GM21390 (cell line): ENCODE data around the gene PDC.
A peak's percentile ranks its signal among the peaks of the same experiment; 100 is the strongest.

Experiments
- ATAC-seq: cut with Tn5 transposase; IDR thresholded peaks from one replicate; pipeline ENCODE4 v1.9.1; 2021; ENCODE audit not compliant: unreplicated experiment

The PDC gene

DNA sequence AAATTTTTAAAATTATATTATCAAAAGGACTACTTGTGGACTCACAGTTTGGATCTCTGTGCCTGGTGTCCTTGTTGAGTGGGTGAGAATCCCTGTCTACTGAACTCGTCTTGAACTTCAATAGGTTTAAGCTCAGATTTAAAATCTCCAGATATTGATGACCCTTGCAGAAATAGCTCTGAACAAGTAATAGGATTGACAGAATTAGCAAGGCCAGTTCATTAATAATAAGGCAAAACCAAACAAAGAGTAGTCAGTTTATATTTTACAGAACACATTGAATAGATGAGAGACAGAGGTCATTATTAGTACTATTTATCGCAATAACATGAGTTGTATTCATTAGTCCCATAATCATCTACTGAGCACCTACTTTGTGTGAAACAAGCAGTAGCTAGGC lies at the start of gene PDC:
PDC (minus strand) TSS at position 101 of the 400 bp plus-strand sequence. CDS start 11,655 bp downstream, outside the sequence.
- no peak for ATAC-seq

DNA sequence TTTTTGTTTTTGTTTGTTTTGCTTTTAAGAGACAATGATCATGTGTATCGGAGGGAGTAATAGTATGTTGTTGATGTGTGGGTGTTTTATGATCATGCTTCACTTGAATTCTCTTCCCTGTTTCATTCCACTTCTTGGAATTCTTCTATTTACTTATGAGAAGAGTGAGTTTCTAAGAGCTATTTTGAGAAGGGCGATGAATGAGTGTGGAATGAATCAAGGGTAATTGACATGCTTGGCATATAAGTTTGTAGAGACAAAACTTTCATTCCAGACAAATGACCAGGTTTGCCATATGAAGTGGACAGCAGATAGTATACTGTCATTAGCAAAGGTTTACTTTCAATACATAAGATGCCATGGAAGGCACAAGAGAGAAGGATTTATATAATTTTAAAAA lies 42.3 kb upstream of the PDC start:
- no peak for ATAC-seq

DNA sequence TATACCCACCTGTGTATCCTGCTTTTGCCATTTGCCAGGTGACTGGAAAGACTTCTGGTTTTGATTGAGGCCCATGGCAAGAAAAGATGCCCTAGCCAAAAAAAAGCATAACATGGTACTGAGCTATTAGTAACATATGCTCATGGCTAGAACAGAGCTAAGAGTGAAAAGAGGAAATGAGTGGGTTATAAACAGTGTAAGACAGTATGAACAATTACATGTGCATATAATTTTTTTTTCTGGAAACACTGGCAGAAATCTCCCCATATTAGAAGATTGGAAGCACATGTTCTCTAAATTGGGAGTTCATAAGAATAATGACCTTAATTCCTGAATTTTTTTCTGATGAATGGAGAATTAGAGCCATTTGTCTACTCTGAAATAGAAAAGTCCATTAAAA lies 41.2 kb upstream of the PDC start:
- ATAC-seq = peak; percentile 52

DNA sequence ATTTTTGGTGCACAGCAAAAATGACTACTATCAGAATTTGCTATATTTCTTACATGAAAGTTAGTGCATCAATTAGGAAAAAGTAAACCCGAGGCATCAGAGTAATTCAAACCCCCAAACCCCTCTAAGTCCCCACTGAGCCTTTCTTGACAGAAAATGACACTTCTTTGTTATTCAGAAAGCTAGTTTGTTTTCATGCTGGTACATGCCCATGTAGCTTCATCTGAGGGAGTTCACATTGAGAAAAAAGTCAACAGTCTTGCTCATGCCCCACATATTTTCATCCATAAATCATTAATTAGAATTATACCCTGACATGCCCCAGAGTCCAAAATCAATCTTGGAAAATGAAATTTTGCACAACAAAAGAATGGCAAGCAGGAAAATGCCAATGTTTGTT lies 39.9 kb upstream of the PDC start:
- no peak for ATAC-seq

DNA sequence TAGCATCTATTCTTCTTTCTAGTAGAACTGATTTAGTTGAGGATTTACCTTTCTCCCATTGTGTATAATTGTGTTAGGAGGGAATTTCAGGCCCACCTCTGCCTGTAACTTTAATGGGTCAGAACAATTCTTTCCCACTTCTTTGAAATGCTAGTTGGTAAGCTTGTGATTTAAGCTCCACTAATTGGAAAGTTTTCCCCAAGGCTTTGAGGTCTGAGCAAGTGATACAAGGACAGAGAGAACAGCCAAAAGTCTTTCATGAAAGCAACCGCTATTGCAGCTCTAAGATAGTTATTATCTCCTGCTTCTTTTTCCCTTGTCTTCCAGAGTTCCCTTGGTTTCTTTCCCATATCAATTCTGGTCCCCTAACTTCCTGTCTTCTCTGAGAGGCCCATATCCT lies 38.7 kb upstream of the PDC start:
- no peak for ATAC-seq

DNA sequence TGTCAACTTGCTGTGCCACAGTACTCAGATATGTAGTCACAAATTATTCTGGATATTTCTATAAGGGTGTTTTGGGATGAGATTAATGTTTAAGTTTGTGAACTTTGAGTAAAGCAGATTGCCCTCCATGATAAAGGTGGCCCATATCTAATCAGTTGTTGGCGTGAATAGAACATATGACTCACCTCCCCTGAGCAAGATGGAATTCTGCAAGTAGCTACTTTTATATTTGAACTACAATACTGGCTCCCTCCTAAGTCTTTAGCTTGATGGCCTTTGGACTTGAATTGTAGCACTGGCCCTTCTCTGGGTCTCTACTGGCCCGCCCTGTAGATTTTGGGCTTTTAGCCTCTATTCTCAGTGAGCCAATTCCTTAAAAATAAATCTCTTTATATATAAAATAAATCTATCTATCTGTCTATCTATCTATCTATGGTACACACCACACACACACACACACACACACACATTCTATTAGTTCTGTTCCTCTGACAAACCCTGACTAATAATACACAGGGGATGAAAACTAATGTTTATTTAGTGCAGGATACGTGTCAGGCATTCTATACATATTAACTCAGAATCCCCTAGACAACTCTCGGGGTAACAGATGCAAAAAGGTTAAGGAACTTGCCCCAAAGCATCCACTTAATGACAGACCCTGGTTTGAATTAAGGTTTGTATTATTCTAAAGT lies 37.9 kb upstream of the PDC start:
- no peak for ATAC-seq

DNA sequence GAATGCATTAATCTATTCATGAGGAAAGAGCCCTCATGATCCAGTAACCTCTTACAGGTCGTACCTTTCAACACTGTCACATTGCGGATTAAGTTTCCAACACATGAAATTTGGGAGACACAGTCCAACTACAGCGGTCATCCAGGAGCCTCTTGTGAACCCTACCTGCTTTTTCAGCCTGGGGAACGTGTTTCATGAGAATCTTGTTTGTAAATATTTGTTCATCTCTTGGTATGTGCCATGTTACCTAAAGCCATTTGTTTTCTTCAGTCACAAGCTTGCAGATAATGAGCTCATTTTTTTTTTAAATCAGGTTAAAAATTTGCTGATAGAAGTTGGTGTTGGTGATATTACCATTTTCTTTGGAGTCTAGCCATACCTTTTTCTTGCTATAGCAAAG lies 37.2 kb upstream of the PDC start:
- ATAC-seq = no peak

DNA sequence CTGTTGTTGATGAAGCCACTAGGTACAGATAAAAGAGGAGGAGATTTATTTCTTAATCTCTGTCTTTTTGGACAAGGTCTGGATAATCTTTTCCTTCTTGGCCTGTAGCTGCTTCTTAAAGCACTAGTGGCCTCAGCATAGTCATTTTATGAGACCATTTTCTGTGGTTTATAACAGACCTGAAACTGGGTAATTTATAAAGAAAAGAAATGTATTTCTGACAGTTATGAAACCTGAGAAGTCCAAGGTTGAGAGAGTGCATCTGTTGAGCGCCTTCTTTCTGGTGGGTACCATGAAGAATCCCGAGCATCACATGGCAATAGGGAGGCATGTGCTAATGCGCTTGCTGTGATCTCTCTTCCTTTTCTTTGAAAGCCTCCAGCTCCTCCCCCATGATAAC lies 36.7 kb upstream of the PDC start:
- ATAC-seq = peak; percentile 43

DNA sequence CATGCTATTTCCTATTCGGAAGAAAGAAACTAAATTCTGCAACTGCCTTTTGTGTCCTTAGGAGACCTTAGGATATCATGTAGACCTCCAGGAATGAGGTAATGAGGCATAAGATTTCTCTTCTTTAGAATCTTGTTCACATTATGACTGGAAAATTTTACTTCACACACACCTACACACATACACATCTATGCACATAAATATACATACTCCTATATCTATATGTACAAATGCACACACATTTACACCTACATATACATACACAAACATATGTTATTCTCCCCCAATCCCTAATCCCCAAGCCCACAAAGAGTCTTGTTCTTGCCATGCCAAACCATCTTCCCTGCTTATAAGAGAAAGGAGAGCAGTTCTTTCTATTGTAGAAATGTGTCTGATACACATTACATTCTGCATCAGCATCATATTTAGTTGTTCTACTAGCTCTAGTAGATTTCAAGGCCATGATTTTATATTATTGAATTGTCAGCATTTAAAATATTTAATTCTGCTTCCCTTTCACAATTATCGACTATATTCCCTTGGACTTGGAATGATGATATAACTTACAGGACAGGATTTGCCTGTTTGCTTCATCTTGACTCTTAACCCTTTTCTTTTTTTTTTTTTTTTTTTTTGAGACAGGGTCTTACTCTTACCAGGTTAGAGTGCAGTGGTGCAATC lies 35.4 kb upstream of the PDC start:
- ATAC-seq = no peak

DNA sequence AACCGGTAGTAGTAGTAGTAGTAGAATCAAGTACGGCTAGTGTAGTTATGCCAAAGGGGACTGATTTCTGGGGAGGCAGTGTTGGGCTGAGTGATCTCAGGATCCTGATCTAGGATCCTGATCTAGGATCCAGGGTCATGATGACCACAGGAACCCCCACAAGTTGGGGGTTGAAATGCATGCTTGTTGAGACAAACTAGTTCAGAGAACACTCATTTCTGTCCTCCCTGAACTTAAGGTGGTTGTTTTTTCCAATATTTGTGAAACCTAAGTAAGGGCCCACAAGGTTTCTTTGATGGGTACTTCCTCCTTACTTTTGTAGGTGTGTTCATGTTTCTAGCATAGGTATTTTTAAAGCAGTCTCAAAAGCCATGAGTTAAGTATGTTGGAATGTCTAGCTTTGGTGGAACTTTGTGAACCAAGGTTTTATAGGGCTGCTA lies 33.9 kb upstream of the PDC start:
- peak; percentile 51 for ATAC-seq

DNA sequence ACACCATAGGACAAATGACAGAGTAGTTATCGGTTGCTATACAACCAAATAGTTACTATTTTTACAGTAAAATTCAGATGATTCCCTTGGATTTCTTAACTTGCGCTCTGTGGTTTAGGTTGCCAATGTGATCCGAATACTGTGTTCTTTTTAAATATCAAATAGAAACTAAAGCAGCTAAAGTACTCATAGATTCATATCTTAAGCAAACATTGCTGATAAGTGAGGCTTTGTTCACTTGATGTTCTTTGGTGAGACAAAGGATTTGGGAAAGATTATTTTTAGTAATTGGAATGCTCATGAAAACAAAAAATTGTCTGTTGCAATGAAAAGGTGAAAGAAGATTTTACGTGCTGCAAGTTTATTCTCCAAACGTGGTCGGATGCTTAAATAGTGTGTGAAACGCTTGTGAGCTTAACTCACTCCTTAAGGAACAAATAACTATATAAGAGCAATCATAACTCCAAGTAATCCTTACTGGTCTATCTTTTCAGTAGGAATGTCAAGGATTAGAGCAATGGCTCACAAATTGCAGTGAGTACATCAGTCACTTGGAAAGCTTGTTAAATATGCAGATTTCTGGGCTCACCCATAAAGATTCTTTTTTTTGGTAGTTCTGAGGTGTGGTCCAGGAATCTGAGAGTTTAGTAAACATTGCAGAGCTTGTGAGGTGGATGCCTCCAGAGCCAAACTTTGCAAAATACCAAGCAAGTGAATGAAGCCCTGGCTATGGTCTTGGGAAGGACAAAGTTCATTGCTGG lies 31.8 kb upstream of the PDC start:
- ATAC-seq = no peak

DNA sequence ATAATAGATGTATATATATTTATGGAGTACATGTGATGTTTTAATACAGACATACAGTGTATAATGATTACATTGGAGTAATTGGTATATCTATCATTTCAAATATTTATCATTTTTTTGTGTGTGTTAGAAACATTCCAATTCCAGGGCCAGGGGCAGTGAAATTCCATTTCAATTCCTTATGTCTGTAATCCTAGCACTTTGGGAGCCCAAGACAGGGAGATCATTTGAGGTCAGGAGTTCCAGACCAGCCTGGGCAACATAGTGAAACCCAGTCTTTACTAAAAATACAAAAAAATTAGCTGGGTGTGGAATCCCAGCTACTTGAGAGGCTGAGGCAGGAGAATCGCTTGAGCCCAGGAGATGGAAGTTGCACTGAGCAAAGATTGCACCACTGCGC lies 30.4 kb upstream of the PDC start:
- no peak for ATAC-seq

DNA sequence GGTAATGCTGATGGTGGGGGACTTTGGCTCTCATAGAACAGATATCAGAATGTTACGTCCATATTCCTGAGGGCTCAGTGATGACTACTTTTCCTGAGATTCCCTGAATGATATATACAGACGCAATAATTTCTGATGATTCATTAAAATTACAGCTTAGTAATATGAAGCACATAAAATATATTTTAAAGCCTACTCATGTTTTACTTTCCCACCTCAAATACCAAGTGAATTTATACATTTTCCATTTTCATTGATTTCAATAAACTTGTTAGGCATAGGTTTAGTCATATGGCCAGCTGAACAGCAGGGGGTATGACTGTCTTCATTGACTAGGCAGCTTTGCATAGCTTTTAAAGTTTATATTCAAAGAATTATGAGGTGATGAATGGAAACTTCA lies 26.2 kb upstream of the PDC start:
- ATAC-seq = no peak

DNA sequence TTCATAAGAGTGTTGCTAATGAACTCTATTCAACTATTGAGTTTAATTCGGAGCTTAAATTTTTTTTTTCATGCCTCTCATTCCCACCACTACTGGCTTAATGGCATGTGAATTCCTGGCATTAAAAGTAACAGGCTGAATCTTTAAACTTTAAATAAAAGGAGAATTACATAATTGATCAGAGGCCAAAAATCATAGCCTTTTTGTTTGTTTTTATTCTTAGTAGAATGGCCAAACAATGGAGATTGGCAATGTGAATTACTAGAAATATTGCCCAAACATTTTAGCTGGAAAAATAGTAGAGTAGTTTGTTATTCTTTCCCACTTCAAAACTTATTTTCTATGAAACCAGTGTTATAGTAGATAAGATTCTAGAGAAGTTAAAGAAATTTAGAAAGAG lies 25.1 kb upstream of the PDC start:
- ATAC-seq = no peak

DNA sequence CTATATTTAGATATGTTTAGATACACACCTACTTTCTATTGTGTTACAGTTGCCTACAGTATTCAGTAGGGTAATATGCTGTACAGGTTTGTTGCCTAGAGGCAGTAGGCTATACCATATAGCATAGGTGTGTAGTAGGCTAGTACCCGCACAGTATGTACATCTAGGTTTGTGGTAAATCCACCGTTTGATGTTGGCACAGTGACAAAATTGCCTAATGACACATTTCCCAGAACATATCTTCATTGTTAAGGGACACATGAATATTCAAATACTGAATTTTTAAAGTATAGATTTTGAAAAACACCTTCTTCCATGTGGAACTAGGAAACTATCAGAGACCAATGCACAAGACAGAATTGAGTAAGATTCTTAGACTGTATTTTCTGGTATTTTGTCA lies 22.6 kb upstream of the PDC start:
- ATAC-seq = no peak

DNA sequence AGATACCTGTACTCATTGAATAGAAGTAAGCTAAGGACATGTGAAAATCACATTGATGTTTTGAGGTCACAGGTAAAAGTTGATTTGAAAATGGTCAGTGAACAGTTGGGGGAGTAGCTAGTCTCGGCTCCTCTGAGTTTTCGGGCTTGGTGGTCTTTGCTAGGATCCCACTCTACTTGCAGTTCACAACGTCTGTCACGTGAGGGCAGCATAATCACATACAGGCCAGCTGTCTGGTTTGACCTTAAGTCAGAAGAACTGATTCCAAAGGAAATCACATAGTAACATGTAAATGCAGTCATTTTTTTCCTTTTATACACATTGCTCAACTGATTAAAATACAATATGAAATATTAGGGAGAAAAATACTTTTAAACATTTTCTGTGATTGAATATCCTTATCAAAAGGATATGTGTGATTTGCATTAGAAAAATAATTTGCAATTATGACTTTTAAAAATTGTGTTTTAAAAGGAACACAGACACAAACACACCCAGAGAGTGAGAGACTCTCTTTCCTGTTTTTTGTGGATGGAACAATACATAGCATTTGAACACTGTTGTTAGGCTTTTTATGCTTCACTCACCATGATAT lies 21.8 kb upstream of the PDC start:
- peak; percentile 79 for ATAC-seq

DNA sequence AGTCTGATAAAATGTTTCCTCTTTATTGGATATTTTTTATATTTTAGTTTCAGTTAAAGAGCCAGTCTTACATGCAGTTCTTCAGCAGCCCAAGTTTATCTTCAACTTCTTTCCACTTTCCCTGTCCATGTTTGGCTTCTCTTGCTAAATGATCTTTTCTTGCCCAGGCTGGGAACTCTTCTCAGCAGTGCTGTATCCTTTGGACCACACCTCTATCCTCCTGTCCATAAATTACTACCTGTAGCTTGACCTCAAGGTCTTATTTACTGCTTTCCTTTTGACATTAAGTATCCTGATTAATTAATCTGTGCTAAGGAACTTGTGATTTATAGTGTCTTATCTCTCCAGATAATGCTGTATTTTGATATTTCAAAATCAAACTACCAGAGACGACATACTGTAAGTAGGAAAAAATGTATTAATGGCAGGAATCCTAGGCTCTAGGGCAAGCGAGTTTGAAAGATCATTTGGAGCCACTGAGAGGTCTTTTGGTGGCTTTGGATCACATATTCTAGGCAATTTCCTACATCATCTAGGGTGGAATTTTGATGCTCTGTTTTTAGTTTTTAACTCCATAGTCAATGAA lies 20.5 kb upstream of the PDC start:
- ATAC-seq = no peak

DNA sequence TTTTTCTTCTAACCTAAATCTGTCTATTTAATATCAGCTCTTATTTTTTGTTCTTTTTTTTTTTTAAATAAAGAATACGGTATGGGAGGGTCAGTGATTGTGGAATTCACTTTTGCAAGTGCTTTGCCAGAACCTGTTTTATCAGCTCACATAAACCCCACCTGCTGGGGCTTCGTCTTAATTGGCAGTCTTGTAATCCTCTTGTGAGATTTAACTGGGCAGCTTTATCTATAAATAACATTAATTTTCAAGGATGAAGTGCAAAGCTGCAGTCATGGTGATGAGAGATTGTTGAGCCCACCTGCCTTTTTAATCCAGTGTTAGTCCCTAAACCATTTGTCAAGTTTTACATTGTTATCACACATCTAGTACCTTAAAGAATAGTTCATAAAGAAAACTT lies 18.2 kb upstream of the PDC start:
- no peak for ATAC-seq

DNA sequence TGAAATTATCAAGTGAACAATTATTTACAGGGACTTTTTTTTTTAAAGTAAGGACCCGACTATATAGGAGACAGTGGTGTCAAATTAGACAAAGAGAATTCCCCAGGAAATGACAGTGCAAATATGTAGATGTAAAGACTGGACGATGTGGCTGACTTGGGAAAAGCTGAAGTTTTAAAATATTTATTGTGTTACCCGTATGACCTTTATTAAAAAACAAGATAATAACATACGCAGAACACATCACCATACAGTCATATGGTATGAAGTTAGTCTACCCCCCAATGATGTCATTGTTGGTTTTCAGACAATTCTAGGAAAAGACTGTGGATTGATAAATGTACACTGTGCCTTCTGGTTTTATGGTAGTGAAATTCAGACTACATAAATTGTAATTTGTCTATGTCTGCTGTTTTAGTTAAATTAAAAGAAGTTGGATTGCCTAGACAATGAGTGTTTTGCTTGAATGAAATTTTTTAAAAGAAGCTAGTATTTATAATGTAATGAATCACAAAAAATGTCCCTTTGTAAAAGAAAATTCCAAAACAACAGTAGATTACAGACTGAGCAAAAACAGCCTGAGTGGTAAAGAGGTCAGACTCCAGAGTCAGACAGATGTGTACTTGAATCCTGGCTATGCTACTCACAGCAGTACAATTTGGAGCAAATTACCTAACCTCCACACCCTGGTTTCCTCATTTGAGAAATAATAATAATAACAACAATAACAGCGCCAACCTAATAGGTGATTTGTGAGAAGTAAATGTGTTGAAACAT lies 15.5 kb upstream of the PDC start:
- no peak for ATAC-seq

DNA sequence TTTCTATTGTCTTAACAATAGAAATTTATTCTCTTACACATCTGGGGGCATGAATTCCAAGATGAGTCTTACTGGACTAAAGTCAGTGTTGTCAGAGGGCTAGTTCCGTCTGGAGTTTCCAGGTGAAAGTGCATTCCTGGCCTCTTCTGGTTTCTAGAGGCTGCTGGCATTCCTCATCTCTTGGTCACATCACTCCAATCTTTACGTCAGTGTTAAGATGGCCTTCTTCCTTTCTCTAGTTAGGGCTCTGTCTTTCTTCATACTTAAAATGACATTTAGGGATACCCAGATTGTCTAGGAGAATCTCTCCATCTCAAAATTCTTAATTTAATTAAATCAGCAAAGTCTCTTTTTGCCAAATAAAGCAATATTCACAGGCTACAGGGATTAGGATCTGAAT lies 13.3 kb upstream of the PDC start:
- ATAC-seq = no peak

DNA sequence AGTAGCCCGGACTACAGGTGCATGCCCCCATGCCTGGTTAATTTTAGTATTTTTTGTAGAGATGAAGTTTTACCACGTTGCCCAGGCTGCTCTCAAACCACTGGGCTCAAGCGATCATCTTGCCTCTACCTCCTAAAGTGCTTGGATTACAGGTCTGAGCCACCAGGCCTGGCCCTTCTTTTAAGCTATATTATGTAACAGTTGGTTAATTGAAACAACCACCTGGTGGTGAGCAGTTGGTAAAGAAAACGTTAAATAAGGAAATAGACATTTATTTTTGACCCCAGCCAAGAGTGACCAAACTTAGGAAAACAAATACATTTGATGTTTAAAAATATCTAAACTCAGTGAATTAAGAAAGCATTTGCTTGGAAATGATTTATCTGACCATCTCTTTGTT lies 12.1 kb upstream of the PDC start:
- no peak for ATAC-seq
